Tibial artery (tissue), 4 donors: ENCODE data around the gene BTBD8.

Experiments used
- DNase-seq, 2 donors: peaks; one replicate each; pipeline ENCODE4 v3.0.0-alpha.2; 2019
- H3K27ac ChIP-seq, 2 donors: fragments of 200-600 bp; sonication (generic) in 1 of 2; 1 replicate in 1 of 2; 2 replicates in 1 of 2; pipeline ENCODE4 v1.5.1; 2018 to 2019; ENCODE audit warnings: mild to moderate bottlenecking in 1 of 2
- H3K27me3 ChIP-seq, 2 donors: fragments of 200-600 bp; sonication (generic) in 1 of 2; one replicate each; pipeline versions ENCODE4 v1.5.1 to v1.6.0; 2016 to 2019
- H3K36me3 ChIP-seq, 3 donors: fragments of 200-600 bp; sonication (generic) in 2 of 3; one replicate each; pipeline ENCODE4 v1.5.1; 2016 to 2019; ENCODE audit warnings: mild to moderate bottlenecking in 2 of 3
- H3K4me1 ChIP-seq, 4 donors: fragments of 200-600 bp; sonication (generic) in 2 of 4; 1 replicate in 3 of 4; 2 replicates in 1 of 4; pipeline ENCODE4 v1.5.1; 2016 to 2019
- H3K4me3 ChIP-seq, 2 donors: fragments of 200-600 bp; sonication (generic) in 1 of 2; 1 replicate in 1 of 2; 2 replicates in 1 of 2; pipeline ENCODE4 v1.5.1; 2018 to 2019; ENCODE audit warnings: mild to moderate bottlenecking in 2 of 2
- H3K9me3 ChIP-seq, 3 donors: fragments of 200-600 bp; sonication (generic) in 1 of 3; one replicate each; pipeline ENCODE4 v1.5.1; 2016 to 2019
- intact Hi-C: fragments of 100-400 bp; cut with DNase I; formaldehyde crosslinking; loops from one replicate; pipeline ENCODE4 v1.15.0; 2023; ENCODE audit warnings: low total_unique reads
- TF ChIP-seq, protein P1 (sequence below), 2 experiments: fragments of 200-600 bp in 1 of 2; fragments of 450-650 bp in 1 of 2; IDR thresholded peaks; one replicate each; pipeline ENCODE4 v1.5.1; 2017 to 2019; ENCODE audit warnings: antibody characterized with exemption in 2 of 2, mild to moderate bottlenecking in 1 of 2, moderate library complexity in 1 of 2

The BTBD8 gene

DNA sequence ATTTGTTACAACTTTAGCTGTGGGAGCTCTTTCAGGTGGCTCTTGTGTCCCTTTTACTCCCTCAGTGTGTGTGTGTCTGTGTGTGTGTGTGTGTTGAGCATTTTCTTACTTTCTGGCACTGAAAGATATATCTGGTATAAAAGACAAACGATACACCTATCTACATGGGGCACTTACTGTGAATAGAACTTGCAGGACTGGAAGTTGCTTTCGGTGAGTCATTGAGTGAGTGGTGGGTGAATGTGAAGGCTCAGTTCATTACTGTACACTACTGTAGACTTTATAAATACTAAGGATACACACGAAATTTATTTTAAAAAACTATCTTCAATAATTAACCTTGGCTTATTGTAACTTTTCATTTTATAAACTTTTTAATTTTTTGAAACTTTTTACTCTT lies 38.7 kb downstream of the BTBD8 start:
- H3K4me1 ChIP-seq = no peaks in the 10 kb centered on the region
- H3K36me3 ChIP-seq = peaks cover 0 to 6% (median 0%) of the 10 kb centered on the region in 3 donors
- H3K27ac ChIP-seq = no peak overlapping the region
- intact Hi-C loops = no loop called here
- TF ChIP-seq, protein P1, sequence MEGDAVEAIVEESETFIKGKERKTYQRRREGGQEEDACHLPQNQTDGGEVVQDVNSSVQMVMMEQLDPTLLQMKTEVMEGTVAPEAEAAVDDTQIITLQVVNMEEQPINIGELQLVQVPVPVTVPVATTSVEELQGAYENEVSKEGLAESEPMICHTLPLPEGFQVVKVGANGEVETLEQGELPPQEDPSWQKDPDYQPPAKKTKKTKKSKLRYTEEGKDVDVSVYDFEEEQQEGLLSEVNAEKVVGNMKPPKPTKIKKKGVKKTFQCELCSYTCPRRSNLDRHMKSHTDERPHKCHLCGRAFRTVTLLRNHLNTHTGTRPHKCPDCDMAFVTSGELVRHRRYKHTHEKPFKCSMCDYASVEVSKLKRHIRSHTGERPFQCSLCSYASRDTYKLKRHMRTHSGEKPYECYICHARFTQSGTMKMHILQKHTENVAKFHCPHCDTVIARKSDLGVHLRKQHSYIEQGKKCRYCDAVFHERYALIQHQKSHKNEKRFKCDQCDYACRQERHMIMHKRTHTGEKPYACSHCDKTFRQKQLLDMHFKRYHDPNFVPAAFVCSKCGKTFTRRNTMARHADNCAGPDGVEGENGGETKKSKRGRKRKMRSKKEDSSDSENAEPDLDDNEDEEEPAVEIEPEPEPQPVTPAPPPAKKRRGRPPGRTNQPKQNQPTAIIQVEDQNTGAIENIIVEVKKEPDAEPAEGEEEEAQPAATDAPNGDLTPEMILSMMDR (IDR thresholded peaks at IDR 0.05) = no peak
- DNase-seq = no peak
- no peaks in the 10 kb centered on the region for H3K27me3 ChIP-seq
- H3K4me3 ChIP-seq = no peak overlapping the region
- H3K9me3 ChIP-seq = no peaks in the 10 kb centered on the region

DNA sequence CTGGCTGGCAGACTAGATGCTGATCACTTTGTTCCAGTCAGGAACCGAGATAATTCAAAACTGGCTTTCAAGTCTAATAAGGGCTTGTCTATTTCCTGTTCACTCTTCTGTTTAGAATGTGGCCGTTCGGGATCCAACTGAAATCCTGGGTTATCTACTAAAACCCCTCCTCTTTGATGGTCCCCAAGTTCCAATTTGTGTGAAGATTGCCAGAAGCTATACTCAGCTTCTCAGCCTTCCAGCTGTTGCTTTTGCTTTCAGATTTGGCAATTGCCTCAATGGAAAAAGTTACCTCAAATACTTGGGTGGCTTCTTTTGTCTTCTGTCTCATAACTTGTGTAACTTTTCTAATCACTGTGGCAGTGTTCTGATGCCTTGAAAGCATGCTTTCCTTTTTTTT lies 43.7 kb downstream of the BTBD8 start:
- no peaks in the 10 kb centered on the region for H3K9me3 ChIP-seq
- H3K36me3 ChIP-seq = no peaks in the 10 kb centered on the region
- H3K27ac ChIP-seq = no peak overlapping the region
- DNase-seq = no peak
- intact Hi-C loops = no loop called here
- no peaks in the 10 kb centered on the region for H3K27me3 ChIP-seq
- no peak overlapping the region for H3K4me3 ChIP-seq
- TF ChIP-seq, protein P1 (IDR thresholded peaks at IDR 0.05) = no peak
- H3K4me1 ChIP-seq = no peaks in the 10 kb centered on the region

DNA sequence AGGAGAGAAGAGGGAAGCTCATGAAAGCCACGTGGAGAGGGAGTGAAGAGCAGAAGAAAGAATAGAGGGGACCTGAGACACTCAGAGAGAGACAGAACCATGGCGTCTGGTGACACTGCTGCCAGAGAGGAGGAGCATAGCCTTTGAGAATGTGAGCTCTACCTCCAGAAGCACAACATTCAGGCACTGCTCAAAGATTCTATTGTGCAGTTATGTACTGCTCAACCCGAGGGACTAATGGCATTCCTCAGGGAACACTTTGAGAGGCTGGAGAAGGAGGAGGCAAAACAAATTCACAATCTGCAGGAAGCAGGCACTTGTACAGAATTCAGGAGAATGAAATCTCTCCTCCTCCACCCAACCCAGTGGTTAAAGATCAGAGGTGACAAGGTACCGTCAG lies 45.1 kb downstream of the BTBD8 start:
- Histone ChIP-seq H3K36me3 (peaks cover 5 to 10% (median 5%) of the 10 kb centered on the region in 3 donors), H3K27me3 (no peaks in the 10 kb centered on the region), H3K4me1 (no peaks in the 10 kb centered on the region), H3K27ac (no peak overlapping the region), H3K4me3 (no peak overlapping the region), H3K9me3 (no peaks in the 10 kb centered on the region)
- TF ChIP-seq, protein P1 (IDR thresholded peaks at IDR 0.05) = no peak
- DNase-seq = no peak
- intact Hi-C loops = no loop called here

DNA sequence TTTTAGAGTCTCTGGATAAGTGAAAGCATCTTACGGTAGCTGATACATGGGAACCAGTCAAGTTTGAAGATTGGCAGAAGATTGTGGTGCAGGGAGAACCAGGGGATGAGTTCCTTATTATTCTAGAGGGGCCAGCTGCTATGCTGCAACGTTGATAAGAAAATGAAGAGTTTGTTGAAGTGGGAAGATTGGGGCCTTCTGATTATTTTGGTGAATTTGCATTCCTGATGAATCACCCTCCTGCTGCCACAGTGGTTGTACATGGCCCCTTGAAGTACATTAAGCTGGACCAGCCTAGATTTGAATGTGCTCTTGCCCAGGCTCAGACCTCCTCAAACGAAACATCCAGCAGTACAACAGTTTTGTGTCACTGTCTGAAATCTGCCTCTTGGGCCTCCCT lies 45.9 kb downstream of the BTBD8 start:
- TF ChIP-seq, protein P1 (IDR thresholded peaks at IDR 0.05) = no peak
- H3K27ac ChIP-seq = no peak overlapping the region
- intact Hi-C loops = no loop called here
- no peaks in the 10 kb centered on the region for H3K4me1 ChIP-seq
- H3K9me3 ChIP-seq = no peaks in the 10 kb centered on the region
- no peak for DNase-seq
- H3K4me3 ChIP-seq = no peak overlapping the region
- H3K27me3 ChIP-seq = no peaks in the 10 kb centered on the region
- H3K36me3 ChIP-seq = peaks cover 14 to 17% (median 14%) of the 10 kb centered on the region in 3 donors

DNA sequence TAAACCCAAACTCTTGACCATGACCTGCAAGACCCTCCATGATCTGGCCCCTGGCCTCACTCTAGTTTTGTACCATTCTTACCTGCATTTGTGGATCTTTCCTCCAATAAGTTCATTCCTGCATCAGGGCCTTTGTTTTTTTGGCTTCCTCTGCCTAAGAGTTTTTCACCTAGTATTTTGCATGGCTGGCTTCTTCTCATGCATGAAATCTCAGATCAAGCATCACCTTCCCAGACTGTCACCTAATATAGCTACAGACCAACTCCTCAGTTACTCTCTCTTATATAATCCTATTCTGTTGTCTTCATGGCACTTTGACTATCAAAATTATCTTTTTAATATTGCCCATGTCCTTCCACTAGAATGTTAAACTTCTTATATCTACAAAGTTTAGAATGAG lies 54.2 kb downstream of the BTBD8 start:
- H3K4me1 ChIP-seq = no peaks in the 10 kb centered on the region
- intact Hi-C loops = no loop called here
- H3K27ac ChIP-seq = no peak overlapping the region
- no peak overlapping the region for H3K4me3 ChIP-seq
- no peaks in the 10 kb centered on the region for H3K9me3 ChIP-seq
- H3K36me3 ChIP-seq = peaks cover 23 to 36% (median 25%) of the 10 kb centered on the region in 3 donors
- no peaks in the 10 kb centered on the region for H3K27me3 ChIP-seq
- DNase-seq = no peak
- TF ChIP-seq, protein P1 (IDR thresholded peaks at IDR 0.05) = no peak

DNA sequence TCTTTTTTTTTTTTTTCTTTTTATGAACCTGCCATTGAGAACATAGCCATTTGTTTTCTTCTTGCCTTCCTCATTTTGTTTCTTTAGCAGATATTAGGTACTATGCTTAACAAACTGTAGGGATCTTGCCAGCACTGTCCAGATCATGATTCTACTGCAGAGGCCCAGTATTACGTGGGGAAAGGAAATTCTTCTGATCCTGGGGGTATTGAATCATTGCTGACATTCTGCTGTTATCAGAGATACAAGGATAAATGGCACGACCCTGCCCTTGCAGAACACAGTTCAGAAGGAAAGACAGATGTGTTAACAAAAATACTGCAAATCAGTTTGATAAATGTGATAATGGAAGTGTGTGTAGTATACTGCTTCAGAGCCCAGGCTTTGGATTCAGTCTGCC lies 56.2 kb downstream of the BTBD8 start:
- no peaks in the 10 kb centered on the region for H3K9me3 ChIP-seq
- no peak overlapping the region for H3K4me3 ChIP-seq
- no peak for DNase-seq
- intact Hi-C loops = no loop called here
- H3K27me3 ChIP-seq = no peaks in the 10 kb centered on the region
- TF ChIP-seq, protein P1 (IDR thresholded peaks at IDR 0.05) = no peak
- H3K36me3 ChIP-seq = peaks cover 7 to 22% (median 7%) of the 10 kb centered on the region in 3 donors
- H3K27ac ChIP-seq = no peak overlapping the region
- no peaks in the 10 kb centered on the region for H3K4me1 ChIP-seq
